Activated T-cell treated with anti-CD3 and anti-CD28 coated beads, Interleukin-2, amount 50 U/mL, for 72 hours (primary cell): ENCODE data around the gene OTOF. TPM values are rescaled to one million over a fixed set of nuclear protein-coding genes. Genes with fewer than 3 reads are reported as not detected.

ENCODE experiments used
- ATAC-seq, 2 donors: fragments of 150-1000 bp; cut with Tn5 transposase; replicated peaks in 1 of 2; 2 replicates each; pipeline ENCODE4 v1.10.0; 2021; ENCODE audit warnings: moderate library complexity in 2 of 2, mild to moderate bottlenecking in 1 of 2
- DNase-seq, 2 donors: peaks; one replicate each; pipeline ENCODE4 v3.0.0; 2021 to 2022; ENCODE audit warnings: mixed read lengths in 1 of 2
- H3K27ac Mint-ChIP-seq: one replicate; pipeline ENCODE4 v1.8.0; 2022; ENCODE audit warnings: mild to moderate bottlenecking, moderate library complexity, mixed read lengths
- H3K27me3 Mint-ChIP-seq: one replicate; pipeline ENCODE4 v1.8.0; 2022; ENCODE audit warnings: low read depth, mixed read lengths
- H3K36me3 Mint-ChIP-seq, 2 donors: one replicate each; pipeline ENCODE4 v1.8.0; 2022; ENCODE audit warnings: mixed read lengths in 2 of 2, mild to moderate bottlenecking in 1 of 2; ENCODE audit not compliant: insufficient read depth in 2 of 2
- H3K4me1 Mint-ChIP-seq: one replicate; pipeline ENCODE4 v1.8.0; 2022; ENCODE audit warnings: low read depth, mixed read lengths
- H3K4me3 Mint-ChIP-seq, 2 donors: one replicate each; pipeline ENCODE4 v1.8.0; 2022; ENCODE audit warnings: mild to moderate bottlenecking in 2 of 2, mixed read lengths in 2 of 2, moderate library complexity in 2 of 2
- H3K9me3 Mint-ChIP-seq, 2 donors: one replicate each; pipeline ENCODE4 v1.8.0; 2022; ENCODE audit warnings: mixed read lengths in 2 of 2
- total RNA-seq, 2 donors: library from RNA; stranded (reverse); gene quantifications; one replicate each; pipeline ENCODE4 v1.2.3, GENCODE V29; 2022

Gene OTOF
- total RNA-seq = 1 to 10 TPM; 1.6 to 4.7 TPM

- H3K27me3 Mint-ChIP-seq = no peaks in the 10 kb centered on the region
- H3K9me3 Mint-ChIP-seq = no peaks in the 10 kb centered on the region
- H3K4me3 Mint-ChIP-seq = peak within 1 kb of the TSS; percentile 62 to 64
- H3K27ac Mint-ChIP-seq = peak within 1 kb of the TSS; percentile 73
- ATAC-seq (peak; percentile 21 to 32), DNase-seq (no peak)
- H3K36me3 Mint-ChIP-seq = no peaks in the 10 kb centered on the region
- peaks cover 9% of the 10 kb centered on the region for H3K4me1 Mint-ChIP-seq
These were observed at the start of gene OTOF for GRCh38 chr2:26477911-26478253. TSS of gene OTOF (minus strand) at chr2:26478124.

- no peaks in the 10 kb centered on the region for H3K27me3 Mint-ChIP-seq
- ATAC-seq = no peak
- DNase-seq = no peak
- H3K4me1 Mint-ChIP-seq = no peaks in the 10 kb centered on the region
- H3K36me3 Mint-ChIP-seq = no peaks in the 10 kb centered on the region
- no peak overlapping the region for H3K4me3 Mint-ChIP-seq
- no peak overlapping the region for H3K27ac Mint-ChIP-seq
- no peaks in the 10 kb centered on the region for H3K9me3 Mint-ChIP-seq
These were observed 48.7 kb upstream of the OTOF start for GRCh38 chr2:26526589-26526988.

GRCh38 chr2:26526105-26526504 lies 48.2 kb upstream of the OTOF start:
- Mint-ChIP-seq H3K27me3 (no peaks in the 10 kb centered on the region), H3K9me3 (no peaks in the 10 kb centered on the region)
- no peak for ATAC-seq

GRCh38 chr2:26523750-26524149 lies 45.8 kb upstream of the OTOF start:
- ATAC-seq (no peak), DNase-seq (no peak)
- no peak overlapping the region for H3K27ac Mint-ChIP-seq
- peaks cover 18% of the 10 kb centered on the region for H3K4me1 Mint-ChIP-seq
- H3K27me3 Mint-ChIP-seq = no peaks in the 10 kb centered on the region
- H3K36me3 Mint-ChIP-seq = no peaks in the 10 kb centered on the region
- H3K4me3 Mint-ChIP-seq = no peak overlapping the region
- no peaks in the 10 kb centered on the region for H3K9me3 Mint-ChIP-seq

More at GRCh38 chr2:26526105-26526504, 48.2 kb upstream of the OTOF start:
- H3K36me3 Mint-ChIP-seq = no peaks in the 10 kb centered on the region
- no peak overlapping the region for H3K4me3 Mint-ChIP-seq
- DNase-seq = no peak
- H3K4me1 Mint-ChIP-seq = no peaks in the 10 kb centered on the region
- no peak overlapping the region for H3K27ac Mint-ChIP-seq

- Mint-ChIP-seq H3K4me1 (peaks cover 18% of the 10 kb centered on the region), H3K27me3 (no peaks in the 10 kb centered on the region), H3K4me3 (no peak overlapping the region), H3K27ac (no peak overlapping the region), H3K9me3 (no peaks in the 10 kb centered on the region), H3K36me3 (no peaks in the 10 kb centered on the region)
- DNase-seq (no peak), ATAC-seq (no peak)
These were observed 44.8 kb upstream of the OTOF start for GRCh38 chr2:26522751-26523171.

GRCh38 chr2:26522325-26522724 lies 44.4 kb upstream of the OTOF start:
- H3K9me3 Mint-ChIP-seq = no peaks in the 10 kb centered on the region
- DNase-seq = no peak
- H3K27ac Mint-ChIP-seq = no peak overlapping the region

GRCh38 chr2:26521913-26522180 lies 43.9 kb upstream of the OTOF start:
- DNase-seq = no peak
- Mint-ChIP-seq H3K4me3 (no peak overlapping the region), H3K4me1 (peaks cover 18% of the 10 kb centered on the region), H3K9me3 (no peaks in the 10 kb centered on the region), H3K27me3 (no peaks in the 10 kb centered on the region), H3K27ac (no peak overlapping the region), H3K36me3 (no peaks in the 10 kb centered on the region)
- no peak for ATAC-seq

More at GRCh38 chr2:26522325-26522724, 44.4 kb upstream of the OTOF start:
- Mint-ChIP-seq H3K4me1 (peaks cover 18% of the 10 kb centered on the region), H3K4me3 (no peak overlapping the region), H3K36me3 (no peaks in the 10 kb centered on the region), H3K27me3 (no peaks in the 10 kb centered on the region)
- no peak for ATAC-seq

- H3K4me3 Mint-ChIP-seq = no peak overlapping the region
- peak in 1 of 2 donors; percentile 15 for ATAC-seq
- H3K4me1 Mint-ChIP-seq = peaks cover 18% of the 10 kb centered on the region
- no peaks in the 10 kb centered on the region for H3K9me3 Mint-ChIP-seq
- H3K36me3 Mint-ChIP-seq = no peaks in the 10 kb centered on the region
- DNase-seq = peak; percentile 11 to 16
- no peak overlapping the region for H3K27ac Mint-ChIP-seq
- H3K27me3 Mint-ChIP-seq = no peaks in the 10 kb centered on the region
These were observed 43.4 kb upstream of the OTOF start for GRCh38 chr2:26521054-26521912.

- ATAC-seq = no peak
- Mint-ChIP-seq H3K27me3 (no peaks in the 10 kb centered on the region), H3K4me1 (peaks cover 18% of the 10 kb centered on the region), H3K36me3 (no peaks in the 10 kb centered on the region), H3K4me3 (no peak overlapping the region), H3K9me3 (no peaks in the 10 kb centered on the region), H3K27ac (no peak overlapping the region)
- no peak for DNase-seq
These were observed 42.2 kb upstream of the OTOF start for GRCh38 chr2:26520148-26520449.

- Mint-ChIP-seq H3K27ac (no peak overlapping the region), H3K4me1 (peaks cover 18% of the 10 kb centered on the region), H3K27me3 (no peaks in the 10 kb centered on the region), H3K36me3 (no peaks in the 10 kb centered on the region), H3K4me3 (no peak overlapping the region), H3K9me3 (no peaks in the 10 kb centered on the region)
- ATAC-seq (peak; percentile 54 to 64), DNase-seq (no peak)
These were observed 41.6 kb upstream of the OTOF start for GRCh38 chr2:26519396-26520147.

- peaks cover 18% of the 10 kb centered on the region for H3K4me1 Mint-ChIP-seq
- H3K4me3 Mint-ChIP-seq = no peak overlapping the region
- no peak for DNase-seq
- no peaks in the 10 kb centered on the region for H3K36me3 Mint-ChIP-seq
- H3K27ac Mint-ChIP-seq = no peak overlapping the region
- no peak for ATAC-seq
- H3K27me3 Mint-ChIP-seq = no peaks in the 10 kb centered on the region
- H3K9me3 Mint-ChIP-seq = no peaks in the 10 kb centered on the region
These were observed 38.9 kb upstream of the OTOF start for GRCh38 chr2:26516781-26517180.

- H3K4me1 Mint-ChIP-seq = peaks cover 18% of the 10 kb centered on the region
- no peaks in the 10 kb centered on the region for H3K27me3 Mint-ChIP-seq
- no peak overlapping the region for H3K4me3 Mint-ChIP-seq
- ATAC-seq (no peak), DNase-seq (no peak)
- H3K9me3 Mint-ChIP-seq = no peaks in the 10 kb centered on the region
- H3K27ac Mint-ChIP-seq = no peak overlapping the region
- H3K36me3 Mint-ChIP-seq = no peaks in the 10 kb centered on the region
These were observed 38.3 kb upstream of the OTOF start for GRCh38 chr2:26516246-26516645.

- Mint-ChIP-seq H3K27ac (no peak overlapping the region), H3K4me3 (no peak overlapping the region), H3K4me1 (peaks cover 18% of the 10 kb centered on the region), H3K27me3 (no peaks in the 10 kb centered on the region), H3K9me3 (no peaks in the 10 kb centered on the region), H3K36me3 (no peaks in the 10 kb centered on the region)
- ATAC-seq (no peak), DNase-seq (no peak)
These were observed 37.8 kb upstream of the OTOF start for GRCh38 chr2:26515771-26516170.

- H3K4me3 Mint-ChIP-seq = no peak overlapping the region
- ATAC-seq (no peak), DNase-seq (no peak)
- H3K27ac Mint-ChIP-seq = no peak overlapping the region
- no peaks in the 10 kb centered on the region for H3K27me3 Mint-ChIP-seq
- H3K4me1 Mint-ChIP-seq = peaks cover 3% of the 10 kb centered on the region
- H3K9me3 Mint-ChIP-seq = no peaks in the 10 kb centered on the region
- H3K36me3 Mint-ChIP-seq = no peaks in the 10 kb centered on the region
These were observed 36.1 kb upstream of the OTOF start for GRCh38 chr2:26514045-26514444.
